Neural progenitor cell (in vitro differentiated cells): ENCODE measurements around the gene RAB40B.

Experiments
- EZH2 ChIP-seq: fragments of 200-600 bp; sonication (generic); IDR thresholded peaks from 2 replicates; pipeline ENCODE4 v1.6.1; 2017; ENCODE audit warnings: antibody characterized with exemption, mild to moderate bottlenecking, moderate library complexity
- EZH2phosphoT487 ChIP-seq: fragments of 200-600 bp; sonication (generic); IDR thresholded peaks from 2 replicates; pipeline ENCODE4 v1.6.1; 2017; ENCODE audit warnings: antibody characterized with exemption

- TF ChIP-seq EZH2 (no peak), EZH2phosphoT487 (no peak)
These were observed 39.7 kb upstream of the RAB40B start for GRCh38 chr17:82737967-82738877.
